HEK293T (cell line): Measurements from ENCODE around the gene IVD.

ENCODE experiments used
- CTCF ChIA-PET: fragments of 350-600 bp; formaldehyde crosslinking; extraction: SDS; loops from one replicate; lab custom pipeline; 2021; ENCODE audit warnings: antibody characterized with exemption, inconsistent platforms; lab: Yijun Ruan, JAX
- POLR2A ChIA-PET: fragments of 350-600 bp; formaldehyde crosslinking; extraction: SDS; loops from one replicate; lab custom pipeline; 2020; ENCODE audit warnings: antibody characterized with exemption, inconsistent platforms; lab: Yijun Ruan, JAX
- DNase-seq: peaks from one replicate; pipeline ENCODE4 v3.0.0; 2012; ENCODE audit warnings: mixed read lengths; ENCODE audit errors: extremely low spot score
- ARNT ChIP-seq: fragments of 450-650 bp; IDR thresholded peaks from 2 replicates; pipeline ENCODE4 v1.6.1; 2017; ENCODE audit warnings: mild to moderate bottlenecking
- BHLHE40 ChIP-seq: fragments of 450-650 bp; IDR thresholded peaks from 2 replicates; pipeline ENCODE4 v1.6.1; 2016; ENCODE audit warnings: mild to moderate bottlenecking, moderate library complexity, borderline replicate concordance
- CTBP1 ChIP-seq: fragments of 450-650 bp; IDR thresholded peaks from 2 replicates; pipeline ENCODE4 v1.6.1; 2016; ENCODE audit warnings: borderline replicate concordance
- ELF4 ChIP-seq: fragments of 450-650 bp; IDR thresholded peaks from 2 replicates; pipeline ENCODE4 v1.6.1; 2017; ENCODE audit warnings: antibody characterized with exemption
- FOXA1 ChIP-seq: fragments of 450-650 bp; IDR thresholded peaks from 2 replicates; pipeline ENCODE4 v1.6.1; 2016; ENCODE audit warnings: mild to moderate bottlenecking
- FOXK2 ChIP-seq: fragments of 450-650 bp; IDR thresholded peaks from 2 replicates; pipeline ENCODE4 v1.6.1; 2016; ENCODE audit warnings: mild to moderate bottlenecking
- FOXM1 ChIP-seq: fragments of 450-650 bp; IDR thresholded peaks from 2 replicates; pipeline ENCODE4 v1.6.1; 2017; ENCODE audit warnings: mild to moderate bottlenecking, borderline replicate concordance
- HDGF ChIP-seq: fragments of 450-650 bp; IDR thresholded peaks from 2 replicates; pipeline ENCODE4 v1.6.1; 2017; ENCODE audit warnings: antibody characterized with exemption, borderline replicate concordance
- L3MBTL2 ChIP-seq: fragments of 450-650 bp; conservative IDR thresholded peaks from 2 replicates; pipeline ENCODE4 v1.6.1; 2016; ENCODE audit warnings: mild to moderate bottlenecking
- LEF1 ChIP-seq: fragments of 450-650 bp; IDR thresholded peaks from 2 replicates; pipeline ENCODE4 v1.6.1; 2017; ENCODE audit warnings: mild to moderate bottlenecking, borderline replicate concordance
- NFRKB ChIP-seq: fragments of 450-650 bp; IDR thresholded peaks from 2 replicates; pipeline ENCODE4 v1.6.1; 2016; ENCODE audit warnings: mild to moderate bottlenecking, moderate library complexity
- PKNOX1 ChIP-seq: fragments of 450-650 bp; IDR thresholded peaks from 2 replicates; pipeline ENCODE4 v1.6.1; 2016
- SP1 ChIP-seq: fragments of 450-650 bp; IDR thresholded peaks from 2 replicates; pipeline ENCODE4 v1.6.1; 2017
- SUZ12 ChIP-seq: fragments of 450-650 bp; IDR thresholded peaks from 2 replicates; pipeline ENCODE4 v1.6.1; 2016; ENCODE audit warnings: mild to moderate bottlenecking
- TARDBP ChIP-seq: fragments of 450-650 bp; IDR thresholded peaks from 2 replicates; pipeline ENCODE4 v1.6.1; 2016
- ZNF384 ChIP-seq: fragments of 450-650 bp; IDR thresholded peaks from 2 replicates; pipeline ENCODE4 v1.6.1; 2016

IVD gene

GRCh38 chr15:40405501-40406381, at the start of gene IVD:
TSS of gene IVD (plus strand) at chr15:40405795. CDS start at chr15:40405828, 33 bp downstream.
- CTCF ChIA-PET: interaction anchor here (0.6 to 1.1 kb wide), 4 partner anchors 8 to 68 kb away, joined by 3 to 6 read pairs (median 3); no protein-coding TSS in a partner anchor
- TF ChIP-seq PKNOX1 (peak; percentile 98), SP1 (no peak)
- POLR2A ChIA-PET: interaction anchor here (0.6 to 2.1 kb wide), 25 partner anchors 8 to 135 kb away, joined by 3 to 15 read pairs (median 4); partner anchors contain the start of genes BAHD1, INAFM2 and KNSTRN
- DNase-seq: peak; percentile 93

- TF ChIP-seq TARDBP (no peak), ZNF384 (no peak), FOXK2 (no peak), HDGF (no peak), ARNT (no peak), LEF1 (no peak), CTBP1 (no peak), L3MBTL2 (no peak), SP1 (no peak), FOXM1 (no peak)
These were observed 49.5 kb upstream of the IVD start for GRCh38 chr15:40355976-40356585.

GRCh38 chr15:40357246-40357645, 48.3 kb upstream of the IVD start:
- ChIA-PET POLR2A (interaction anchor here (0.9 to 1.5 kb wide), 3 partner anchors 16 to 48 kb away, joined by 3 to 4 read pairs (median 3); partner anchors contain the start of genes CCDC9B, IVD and KNSTRN), CTCF (interaction anchor here (1.2 to 1.5 kb wide), 2 partner anchors 12 to 78 kb away, joined by 3 to 6 read pairs; no protein-coding TSS in a partner anchor)
- TF ChIP-seq LEF1 (no peak), SUZ12 (no peak), FOXM1 (no peak), NFRKB (no peak), HDGF (no peak), ELF4 (no peak), FOXK2 (no peak), SP1 (no peak), ARNT (no peak), CTBP1 (no peak), ZNF384 (no peak), FOXA1 (no peak), PKNOX1 (no peak), BHLHE40 (no peak), TARDBP (no peak), L3MBTL2 (no peak)
- DNase-seq: no peak

More at GRCh38 chr15:40355976-40356585, 49.5 kb upstream of the IVD start:
- CTCF ChIA-PET: no interaction called here
- POLR2A ChIA-PET: no interaction called here
- DNase-seq: no peak

- peak; percentile 92 for DNase-seq
- CTCF ChIA-PET: interaction anchor here (1.2 to 1.5 kb wide), 2 partner anchors 13 to 79 kb away, joined by 3 to 6 read pairs; no protein-coding TSS in a partner anchor
- TF ChIP-seq TARDBP (no peak), L3MBTL2 (peak; percentile 73)
- POLR2A ChIA-PET: interaction anchor here (0.9 to 1.5 kb wide), 3 partner anchors 17 to 47 kb away, joined by 3 to 4 read pairs (median 3); partner anchors contain the start of genes CCDC9B, IVD and KNSTRN
These were observed 47.7 kb upstream of the IVD start, which contains the start of gene DISP2 for GRCh38 chr15:40357723-40358470. TSS of gene DISP2 (plus strand) at chr15:40358219. CDS start at chr15:40358322, 103 bp downstream.

GRCh38 chr15:40358471-40359353, 46.9 kb upstream of the IVD start:
- CTCF ChIA-PET: no interaction called here

More at GRCh38 chr15:40358471-40359353, 46.9 kb upstream of the IVD start:
- TF ChIP-seq ZNF384 (no peak), BHLHE40 (no peak), HDGF (no peak), SP1 (no peak), ELF4 (no peak), FOXM1 (no peak), NFRKB (no peak)
- no peak for DNase-seq
- POLR2A ChIA-PET: no interaction called here
